ENCODE results near the gene CHP2.
A peak's percentile ranks its signal among the peaks of the same experiment; 100 is the strongest.
"Not testable (repeated sequence)": the region's sequence is repeated elsewhere in the genome, so short reads cannot be mapped to it uniquely, and the experiment has no call there.

CHP2 gene

DNA sequence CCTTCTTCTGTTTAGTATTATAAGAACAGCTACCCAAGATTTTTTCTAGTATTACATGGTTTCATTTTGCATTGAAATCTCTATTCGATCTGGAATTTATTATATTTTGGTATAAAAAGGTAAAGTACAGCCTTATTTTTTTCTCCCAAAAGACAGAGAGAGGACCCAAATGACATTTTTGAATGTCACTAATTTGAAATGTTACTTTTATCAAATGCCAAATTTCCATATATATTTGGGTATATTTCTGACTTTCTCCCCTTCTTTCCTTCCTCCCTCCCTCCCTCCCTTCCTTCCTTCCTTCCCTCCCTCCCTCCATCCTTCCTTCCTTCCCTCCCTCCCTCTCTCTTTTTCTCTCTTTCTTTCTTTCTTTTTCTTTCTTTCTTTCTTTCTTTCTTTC, 6.2 kb upstream of the CHP2 start:
- DNase-seq, result no peak

DNA sequence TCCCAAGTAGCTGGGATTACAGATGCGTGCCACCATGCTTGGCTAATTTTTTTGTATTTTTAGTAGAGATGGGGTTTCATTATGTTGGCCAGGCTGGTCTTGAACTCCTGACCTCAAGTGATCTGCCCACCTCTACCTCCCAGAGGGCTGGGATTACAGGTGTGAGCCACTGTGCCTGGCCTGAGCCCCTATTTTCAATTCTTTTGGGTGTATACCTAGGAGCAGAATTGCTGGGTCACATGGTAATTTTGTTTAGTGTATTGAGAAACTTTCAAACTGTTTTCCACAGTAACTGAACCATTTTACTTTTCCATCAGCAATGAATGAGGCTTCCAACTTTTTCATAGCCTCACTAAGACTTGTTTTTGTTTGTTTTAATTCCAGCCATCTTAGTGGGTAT, 3.8 kb upstream of the CHP2 start:
- not testable (repeated sequence) for DNase-seq

DNA sequence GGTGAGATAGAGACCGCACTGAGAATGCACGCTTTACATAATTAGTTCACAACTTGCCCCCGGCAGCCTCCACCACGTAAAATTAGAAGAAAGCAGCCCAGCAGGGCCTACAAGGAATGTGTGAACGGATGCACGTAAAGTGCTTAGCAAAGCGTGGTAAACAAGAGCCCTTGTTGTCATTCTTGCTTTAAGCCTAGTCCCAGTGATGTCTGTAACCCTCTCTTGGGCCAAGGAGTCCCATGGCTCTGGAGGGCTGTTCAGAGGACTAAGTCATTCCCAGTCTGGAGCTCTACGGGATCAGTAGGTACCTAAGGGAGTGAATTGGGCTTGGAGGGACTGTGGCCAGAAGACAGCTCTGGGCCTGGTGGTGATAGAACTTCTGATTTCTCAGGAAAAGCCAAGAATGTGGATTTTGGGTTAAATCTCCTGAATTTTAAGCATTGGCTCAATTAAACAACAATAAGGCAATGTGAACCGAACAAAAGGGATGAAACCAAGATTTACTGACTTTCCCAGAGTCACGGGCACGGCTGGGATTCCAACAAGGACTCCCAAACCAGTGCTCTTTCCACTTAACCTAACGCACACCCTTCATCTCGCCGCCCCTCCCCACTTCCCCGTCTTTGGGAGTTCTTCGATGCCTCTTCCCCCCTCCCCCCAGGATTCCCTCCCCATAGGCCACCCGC, 775 bp upstream of the CHP2 start:
- no peak for DNase-seq

DNA sequence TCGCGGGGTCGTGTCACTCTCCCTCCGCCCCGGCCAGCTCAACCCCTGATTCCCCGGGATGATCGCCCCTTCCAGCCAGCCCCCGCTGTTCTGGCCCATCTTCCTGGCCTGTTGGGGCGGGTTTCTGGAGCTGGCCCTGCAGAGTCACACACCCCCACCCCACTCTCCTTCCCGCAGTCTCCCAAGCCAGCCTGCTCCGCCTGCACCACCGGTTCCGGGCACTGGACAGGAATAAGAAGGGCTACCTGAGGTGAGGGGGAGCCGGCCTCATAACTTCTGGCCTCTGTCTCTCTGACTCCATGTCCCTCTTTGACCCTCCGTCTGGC, 621 bp downstream of the CHP2 start:
- DNase-seq, result no peak

DNA sequence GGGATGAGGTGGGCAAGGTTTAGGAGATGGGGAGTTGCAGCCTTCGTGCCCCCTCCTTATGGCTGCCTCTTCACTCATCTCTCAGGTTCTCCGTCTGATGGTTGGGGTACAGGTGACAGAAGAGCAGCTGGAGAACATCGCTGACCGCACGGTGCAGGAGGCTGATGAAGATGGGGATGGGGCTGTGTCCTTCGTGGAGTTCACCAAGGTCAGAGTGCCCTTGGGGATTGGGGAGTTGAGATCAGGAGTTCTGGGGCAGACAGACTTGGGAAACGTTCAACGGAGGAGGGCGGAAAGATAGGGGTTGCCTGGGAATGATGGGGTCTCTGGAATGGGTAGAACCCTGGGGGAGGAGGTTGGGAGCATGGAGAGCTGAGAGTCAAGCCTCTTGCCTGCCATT, 2.3 kb downstream of the CHP2 start:
- no peak for DNase-seq

DNA sequence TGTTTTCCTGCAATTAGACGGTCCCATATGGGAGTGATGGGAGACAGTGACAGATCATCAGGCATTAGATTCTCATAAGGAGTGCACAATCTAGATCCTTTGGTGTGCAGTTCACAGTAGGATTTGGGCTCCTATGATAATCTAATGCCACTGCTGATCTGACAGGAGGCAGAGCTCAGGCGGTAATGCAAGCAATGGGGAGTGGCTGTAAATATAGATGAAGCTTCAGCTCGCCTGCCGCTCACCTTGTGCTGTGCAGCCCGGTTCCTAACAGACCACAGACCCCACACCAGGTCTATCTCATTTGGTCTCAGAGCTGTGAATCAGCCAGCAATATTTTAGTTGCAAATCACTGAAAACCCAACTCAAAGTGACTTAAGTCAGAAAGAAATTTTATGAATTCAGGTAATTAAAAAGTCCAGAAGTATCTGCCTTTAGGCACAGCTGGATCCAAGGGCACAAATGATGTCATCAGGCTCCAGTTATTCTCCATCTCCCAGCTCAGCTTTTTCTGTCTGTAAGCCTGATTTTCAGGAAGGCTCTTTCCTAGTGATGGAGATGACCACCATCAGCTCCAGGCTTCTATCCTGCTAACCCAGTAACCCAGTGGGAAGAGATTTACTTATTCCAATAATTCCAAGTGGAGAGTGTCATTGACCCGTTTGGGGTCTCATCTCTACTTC, 3.3 kb downstream of the CHP2 start:
- DNase-seq, result no peak

DNA sequence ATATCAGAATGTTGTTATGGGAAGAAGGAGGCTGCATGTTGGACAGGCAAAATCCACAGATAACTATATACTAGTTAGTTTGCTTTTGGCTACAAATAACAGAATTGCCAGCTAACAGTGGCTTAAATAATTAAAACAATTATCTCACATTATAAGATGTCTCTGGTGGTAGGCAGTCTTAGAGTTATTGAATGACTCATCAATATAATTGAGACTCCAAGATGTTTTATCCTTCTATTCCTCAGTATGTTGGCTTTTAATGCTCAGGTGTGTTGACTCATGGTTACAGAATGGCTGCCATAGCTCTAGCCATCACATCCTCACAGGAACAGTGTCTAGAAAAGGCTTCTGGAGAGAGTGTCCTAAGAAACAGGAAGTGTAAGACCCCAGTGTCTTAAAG, 11.1 kb downstream of the CHP2 start:
- DNase-seq, result no peak

DNA sequence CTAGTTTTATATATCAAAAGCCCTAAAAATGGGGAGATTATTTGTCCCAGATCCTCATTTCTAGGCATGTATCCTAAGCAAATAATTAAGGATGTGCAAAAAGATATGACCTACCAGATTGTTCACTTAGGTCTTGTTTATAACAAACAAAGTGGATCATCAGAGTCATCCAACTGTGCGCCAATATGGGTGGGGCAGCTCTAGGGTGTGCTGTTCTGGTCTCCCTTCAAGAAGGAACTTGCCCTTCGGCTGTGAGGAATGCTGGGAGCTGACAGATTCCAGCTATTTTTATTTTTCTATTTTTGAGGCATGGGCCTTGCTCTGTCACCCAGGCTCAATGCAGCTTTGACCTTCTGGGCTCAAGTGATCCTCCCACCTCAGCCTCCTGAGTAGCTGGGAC, 13.8 kb downstream of the CHP2 start:
- no peak for DNase-seq

DNA sequence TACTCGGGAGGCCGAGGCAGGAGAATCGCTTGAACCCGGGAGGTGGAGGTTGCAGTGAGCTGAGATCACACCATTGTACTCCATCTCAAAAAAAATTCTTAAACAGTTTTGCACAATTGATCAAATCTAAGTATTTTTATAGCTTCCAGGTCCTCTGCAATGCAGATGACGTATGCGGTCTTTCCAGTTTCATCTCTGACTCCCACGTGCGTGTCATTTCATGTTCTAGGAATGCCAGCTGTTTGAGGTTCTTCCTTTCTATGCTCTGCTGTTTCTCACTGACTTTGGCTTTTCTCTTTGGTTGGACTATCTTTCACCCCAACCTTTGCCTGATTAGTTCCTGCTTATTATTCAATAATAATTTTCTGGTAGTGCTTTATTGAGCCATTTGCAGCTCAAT, 16.2 kb downstream of the CHP2 start:
- no peak for DNase-seq

DNA sequence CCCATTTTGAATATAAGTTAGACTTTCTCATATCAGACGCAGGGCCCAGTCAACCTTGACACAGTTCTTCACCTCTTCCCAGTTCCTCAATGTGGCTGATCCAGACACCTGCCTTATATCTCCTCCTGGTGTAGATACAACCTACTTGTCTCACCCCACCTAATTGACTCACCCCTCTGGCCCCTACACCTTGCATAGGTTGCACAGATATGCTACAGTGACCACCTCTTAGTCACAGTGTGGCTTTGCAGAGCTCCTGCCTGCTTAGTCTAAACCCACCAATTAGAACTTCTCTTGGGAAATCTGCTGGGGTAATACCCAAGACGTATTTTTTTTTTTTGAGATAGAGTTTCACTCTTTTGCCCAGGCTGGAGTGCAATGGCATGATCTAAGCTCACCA, 16.8 kb downstream of the CHP2 start:
- DNase-seq, result no peak

DNA sequence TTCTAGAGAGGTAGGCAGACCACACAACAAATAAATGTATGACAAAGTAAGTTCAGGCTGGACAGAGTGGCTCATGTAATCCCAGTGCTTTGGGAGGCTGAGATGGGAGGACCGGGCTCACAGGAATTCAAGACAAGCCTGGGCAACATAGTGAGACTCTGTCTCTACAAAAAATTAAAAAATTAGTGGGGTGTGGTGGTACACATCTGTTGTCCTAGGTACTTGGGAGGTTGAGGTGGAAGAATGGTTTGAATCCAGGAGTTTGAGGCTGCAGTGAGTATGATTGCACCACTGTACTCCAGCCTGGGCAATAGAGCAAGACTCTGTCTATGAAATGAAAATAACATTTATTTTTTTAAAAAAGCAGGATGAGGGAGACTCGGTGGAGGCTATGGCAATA, 18.5 kb downstream of the CHP2 start:
- DNase-seq, result no peak

DNA sequence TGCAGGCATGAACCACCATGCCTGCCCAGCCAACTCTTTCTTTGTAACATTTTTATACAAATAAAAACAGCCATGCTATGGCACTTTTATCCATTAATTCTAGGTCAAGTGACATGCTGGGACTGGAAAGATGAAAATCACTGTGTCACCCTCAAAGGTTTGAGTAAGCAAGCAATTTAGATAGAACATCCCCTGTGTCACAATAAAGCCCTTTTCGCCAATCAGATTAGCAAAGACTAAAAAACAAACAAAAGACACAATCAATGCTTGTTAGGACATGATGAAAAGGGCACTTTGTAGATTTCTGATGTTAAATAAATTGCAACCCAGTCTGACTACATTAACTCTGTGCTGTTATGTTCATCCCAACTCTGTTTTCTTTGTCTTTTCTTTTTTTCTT, 26.4 kb downstream of the CHP2 start:
- DNase-seq, result no peak

DNA sequence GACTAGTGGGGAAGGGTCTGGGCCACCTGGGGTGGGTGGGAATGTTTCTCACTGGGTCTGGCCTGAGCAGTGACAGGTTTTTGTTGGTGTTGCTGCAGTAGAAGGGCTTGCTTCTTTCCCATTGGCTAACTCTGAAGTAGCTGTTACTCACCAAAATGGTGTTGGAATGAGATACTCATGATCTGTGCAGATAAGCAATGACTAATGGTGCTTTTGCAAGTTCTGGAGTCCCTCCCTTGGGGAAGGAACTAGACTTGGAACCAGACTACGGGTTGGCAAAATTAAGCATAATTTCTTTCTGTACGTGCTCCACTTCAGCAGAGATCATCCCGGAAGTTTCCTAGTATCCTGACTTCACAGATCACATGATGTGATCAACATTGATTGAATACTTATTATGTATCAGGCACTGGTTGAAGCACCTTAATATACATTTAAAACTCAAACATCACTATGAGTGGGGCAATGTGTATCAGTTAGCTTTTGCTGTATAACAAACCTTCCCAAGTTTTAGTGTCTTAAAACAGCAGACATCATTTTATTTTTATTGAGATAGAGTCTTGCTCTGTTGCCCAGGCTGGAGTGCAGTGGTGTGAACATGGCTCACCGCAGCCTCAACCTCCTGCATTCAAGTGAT, 30.1 kb downstream of the CHP2 start:
- DNase-seq, result peak; percentile 2

DNA sequence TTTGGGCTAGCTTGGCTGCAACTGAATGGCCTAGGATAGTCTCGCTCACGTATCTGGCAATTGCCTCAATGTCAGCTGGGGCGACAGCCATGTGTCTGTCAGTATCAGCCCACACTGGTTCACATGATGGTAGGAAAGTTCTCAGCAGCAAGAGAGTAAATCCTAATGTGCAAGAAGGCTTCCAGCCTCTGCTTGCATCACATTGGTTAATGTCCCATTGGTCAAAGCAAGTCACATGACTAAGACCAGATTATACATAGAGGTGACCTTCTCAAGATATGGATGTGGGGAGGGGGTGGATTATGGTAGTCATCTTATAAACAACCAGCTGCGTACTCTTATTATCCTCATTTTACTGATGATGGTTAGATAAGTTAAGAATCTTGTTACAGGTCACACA, 31.0 kb downstream of the CHP2 start:
- DNase-seq, result no peak

DNA sequence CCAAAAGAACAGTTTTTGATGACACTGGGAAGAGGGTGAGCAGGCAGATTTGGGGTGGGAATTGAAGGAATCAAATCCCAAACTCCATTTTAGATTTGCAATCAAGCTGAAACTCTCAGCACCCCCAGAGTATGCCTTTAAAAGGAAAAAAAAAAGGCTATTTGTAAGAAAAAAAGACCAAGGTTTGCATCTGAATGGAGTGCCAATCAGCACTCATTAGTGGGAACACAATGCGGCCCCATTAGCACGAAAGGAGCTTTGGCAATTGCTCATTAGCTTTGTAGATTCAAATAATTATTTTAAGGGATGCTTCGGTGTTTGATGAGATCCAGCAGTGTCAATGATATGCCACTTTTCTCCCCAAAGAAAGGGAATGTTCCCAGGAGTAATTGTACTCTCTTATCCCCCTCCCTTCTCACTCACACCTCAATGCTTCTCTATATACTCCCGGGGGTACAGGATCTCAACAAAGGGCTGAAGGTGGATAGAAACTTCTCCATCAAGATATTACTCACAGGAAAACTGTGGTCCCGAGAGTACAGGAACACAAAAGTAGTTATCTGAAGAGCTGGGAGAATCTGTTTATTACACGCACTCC, 32.2 kb downstream of the CHP2 start:
- DNase-seq, result no peak

DNA sequence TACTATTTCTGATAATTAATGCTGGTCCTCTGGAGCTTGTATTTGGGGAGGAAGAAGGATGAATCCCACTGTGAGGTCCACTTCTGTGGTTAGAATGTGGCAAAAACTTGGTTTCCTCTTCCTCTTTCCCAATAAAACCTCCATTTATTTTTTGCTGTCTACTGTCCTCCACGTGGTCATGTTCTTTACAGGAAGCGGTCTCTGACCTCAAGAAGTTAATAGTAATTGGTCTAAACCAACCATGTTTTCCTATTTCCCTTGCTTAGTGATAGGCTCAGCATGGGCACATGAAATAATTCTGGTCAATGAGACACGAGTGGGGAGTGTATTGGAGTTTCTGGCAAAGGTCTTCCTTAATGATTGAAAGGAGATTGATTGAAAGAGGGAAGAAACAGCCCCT, 33.9 kb downstream of the CHP2 start:
- DNase-seq, result no peak

DNA sequence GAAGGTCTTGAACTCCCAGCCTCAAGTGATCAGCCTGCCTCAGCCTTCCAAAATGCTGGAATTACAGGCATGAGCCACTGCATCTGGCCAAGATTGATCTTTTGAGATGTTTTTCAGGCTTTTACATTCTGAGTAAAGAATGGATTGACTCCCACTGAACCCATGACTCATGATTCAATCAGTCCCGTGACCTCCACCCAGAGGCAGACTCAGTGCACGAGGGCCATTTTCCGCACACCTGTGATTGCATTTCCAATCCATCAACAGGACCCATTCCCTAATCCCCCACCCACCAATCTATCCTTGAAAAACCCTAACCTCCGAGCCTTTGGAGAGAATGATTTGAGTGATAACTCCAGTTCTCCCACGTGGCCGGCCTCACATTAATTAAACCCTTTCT, 40.6 kb downstream of the CHP2 start:
- no peak for DNase-seq

DNA sequence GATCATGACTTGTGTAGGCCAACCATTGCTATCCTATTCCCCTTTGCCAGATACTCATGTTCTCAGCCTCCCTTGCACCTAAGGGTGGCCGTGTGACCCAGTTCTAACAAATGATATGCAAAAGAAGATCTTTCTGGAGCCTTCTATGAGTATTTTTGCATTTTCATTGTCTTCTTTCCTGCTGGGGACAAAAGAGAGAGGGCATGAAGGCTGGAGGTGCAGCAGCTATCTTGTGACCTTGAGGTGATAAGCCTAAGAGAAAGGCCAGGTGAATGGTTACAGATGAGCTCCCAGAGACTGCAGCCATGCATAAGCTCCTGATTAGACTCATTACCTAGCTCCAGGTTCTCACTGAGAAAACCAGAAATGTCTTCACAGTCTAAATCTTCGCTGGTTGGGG, 42.1 kb downstream of the CHP2 start:
- no peak for DNase-seq

DNA sequence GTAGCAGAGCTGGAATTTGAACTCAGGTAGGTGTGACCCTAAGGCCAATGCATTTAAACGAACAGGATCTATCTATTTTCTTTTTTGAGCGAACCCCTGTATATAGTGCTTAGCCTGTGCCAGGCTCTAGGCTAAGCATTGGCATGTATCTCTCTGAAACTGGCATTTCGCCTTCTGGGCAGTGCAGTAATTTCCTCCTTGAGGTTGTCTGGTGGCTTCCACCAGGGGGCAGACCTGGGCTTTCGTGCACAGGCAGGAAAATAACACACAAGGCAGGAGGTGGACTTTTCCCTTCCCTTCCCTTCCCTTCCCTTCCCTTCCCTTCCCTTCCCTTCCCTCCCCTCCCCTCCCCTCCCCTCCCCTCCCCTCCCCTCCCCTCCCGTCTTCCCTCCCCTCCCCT, 46.6 kb downstream of the CHP2 start:
- peak; percentile 51 for DNase-seq

DNA sequence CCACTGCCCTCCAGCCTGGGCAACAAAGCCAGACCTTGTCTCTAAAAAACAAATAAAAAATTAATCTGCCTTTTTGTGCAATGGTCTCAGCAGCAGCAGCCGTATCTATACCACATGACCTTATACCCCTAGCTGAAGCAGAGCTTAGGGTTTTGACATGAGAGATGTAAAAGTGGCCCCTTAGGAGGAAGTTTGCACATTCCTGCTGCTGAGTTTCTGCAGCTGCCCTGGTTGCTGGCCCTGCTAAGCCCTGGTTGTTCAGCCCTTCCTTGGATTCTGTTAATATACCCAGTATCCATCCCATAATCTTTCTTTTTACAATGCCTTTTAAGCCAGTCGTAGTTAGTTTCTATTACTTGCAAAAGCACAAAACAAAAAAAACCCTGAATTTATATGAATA, 48.0 kb downstream of the CHP2 start:
- no peak for DNase-seq

DNA sequence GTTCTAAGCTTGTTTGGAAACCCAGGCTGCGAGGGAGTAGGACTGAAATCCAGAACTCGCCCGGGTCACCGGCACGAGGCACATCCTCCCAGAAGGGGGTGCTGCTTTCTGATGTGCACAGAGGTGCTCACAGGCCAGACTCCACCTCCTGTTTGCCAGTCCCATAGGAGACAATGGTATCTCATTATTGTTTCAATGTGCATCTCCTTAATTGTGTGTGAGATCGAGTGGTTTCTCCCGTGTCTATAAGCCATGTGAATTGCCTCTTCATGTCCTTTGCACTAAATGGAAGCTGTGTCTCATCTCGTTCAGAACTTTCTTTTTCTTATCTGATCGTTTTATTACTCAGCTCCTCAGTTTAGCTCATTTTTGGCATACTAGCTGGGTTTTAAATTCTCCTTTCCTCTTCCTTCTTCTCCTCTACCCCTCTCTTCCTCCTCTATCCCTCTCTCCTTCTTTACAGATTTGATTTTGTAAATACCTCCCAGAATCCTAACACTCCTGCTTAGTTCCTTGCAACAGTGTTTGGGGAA, 48.8 kb downstream of the CHP2 start:
- peak; percentile 4 for DNase-seq

DNA sequence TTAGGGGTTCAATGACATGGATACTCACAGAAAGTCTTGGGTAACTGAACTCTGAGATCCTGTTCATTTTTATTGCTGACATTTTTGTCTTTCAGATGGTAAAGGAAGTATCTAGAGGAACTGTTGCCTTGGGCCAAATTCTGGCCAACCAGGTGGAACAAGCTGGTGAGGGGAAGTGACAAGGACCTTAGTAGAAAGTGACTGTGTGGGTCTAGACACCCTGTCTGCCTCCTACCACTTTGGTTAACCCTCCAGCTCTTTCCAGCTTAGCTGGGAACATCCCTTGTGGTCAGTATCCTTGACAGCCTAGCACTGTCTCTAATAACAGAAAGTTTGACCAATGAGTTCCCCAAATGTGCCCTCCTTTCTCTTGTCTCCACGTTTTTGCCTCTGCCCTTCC, 52.2 kb downstream of the CHP2 start:
- no peak for DNase-seq
